Epithelial cell of proximal tubule (primary cell): Measurements from ENCODE around the gene NECTIN1. TPM values are rescaled to one million over a fixed set of nuclear protein-coding genes. Genes with fewer than 3 reads are reported as not detected.

Experiments
- DNase-seq: peaks from one replicate; pipeline ENCODE4 v3.0.0-alpha.2; 2011; ENCODE audit warnings: low read depth
- H3K4me3 ChIP-seq: 2 replicates; pipeline ENCODE4 v1.5.1; 2011; ENCODE audit warnings: low read depth, mild to moderate bottlenecking, low read length
- CTCF ChIP-seq: conservative IDR thresholded peaks from 2 replicates; pipeline ENCODE4 v1.5.1; 2012; ENCODE audit warnings: low read depth, mild to moderate bottlenecking, low read length
- total RNA-seq: library from RNA; depleted of rRNA; stranded (reverse); fragments of >200 nt; gene quantifications from 2 replicates; pipeline ENCODE4 v1.2.3, GENCODE V29; 2015

NECTIN1 gene
- total RNA-seq, 1 donor from 2014 or later = 4.7 TPM

DNA sequence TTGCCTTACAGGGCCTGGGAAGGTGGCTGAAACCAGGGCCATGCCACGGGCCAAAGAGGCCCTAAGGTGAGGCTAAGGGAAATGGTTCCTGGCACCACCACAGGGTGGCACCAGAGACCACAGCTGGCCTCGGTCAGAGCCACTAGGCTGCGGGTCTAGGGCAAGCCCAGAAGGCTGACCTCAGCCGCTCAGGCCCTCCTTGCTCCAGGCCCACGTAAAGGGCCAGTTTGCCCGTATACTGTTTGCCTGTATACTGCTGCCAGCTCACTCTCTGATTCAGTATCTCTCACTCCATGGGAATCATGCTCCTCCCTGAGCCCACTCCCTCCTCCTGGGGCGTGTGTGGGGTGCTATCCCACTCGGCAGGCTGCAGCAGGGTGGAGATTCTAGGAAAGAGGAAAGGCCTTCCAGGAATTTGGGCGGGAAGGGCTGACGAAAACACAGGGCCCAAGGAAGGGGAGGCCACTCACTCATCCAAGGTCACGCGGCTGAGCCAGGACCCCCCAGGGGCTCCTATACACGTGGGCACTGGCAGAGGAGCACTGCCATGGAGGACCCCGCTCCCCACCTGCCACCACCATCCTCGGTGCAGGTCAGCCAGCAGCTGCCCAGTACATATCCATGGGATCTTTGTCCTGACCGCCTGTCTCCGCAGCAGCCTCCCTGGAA is 62.4 kb downstream of the NECTIN1 start:
- no peak for DNase-seq
- peak; percentile 94 for TF ChIP-seq CTCF
- H3K4me3 ChIP-seq = no peak overlapping the region

DNA sequence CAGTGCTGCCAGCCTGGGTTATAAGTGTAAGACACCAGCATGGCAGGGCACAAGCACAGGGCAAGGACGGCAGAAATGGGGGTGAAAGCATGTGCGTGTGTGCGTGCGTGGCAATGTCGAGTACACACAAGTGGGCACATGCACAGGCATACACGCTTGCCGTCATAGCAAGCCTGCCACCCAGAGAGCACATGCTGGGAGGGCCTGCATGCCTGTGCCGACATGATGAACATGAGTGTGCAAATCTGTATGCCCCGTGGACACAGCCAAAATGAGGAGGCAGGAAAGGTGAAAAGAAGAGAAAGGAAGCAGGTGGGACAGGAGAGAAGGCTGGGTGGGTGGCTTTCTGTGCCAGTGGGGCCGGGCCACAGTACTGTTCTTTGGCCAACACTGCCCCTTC is 62.9 kb downstream of the NECTIN1 start:
- TF ChIP-seq CTCF = no peak
- DNase-seq = no peak
- no peak overlapping the region for H3K4me3 ChIP-seq

DNA sequence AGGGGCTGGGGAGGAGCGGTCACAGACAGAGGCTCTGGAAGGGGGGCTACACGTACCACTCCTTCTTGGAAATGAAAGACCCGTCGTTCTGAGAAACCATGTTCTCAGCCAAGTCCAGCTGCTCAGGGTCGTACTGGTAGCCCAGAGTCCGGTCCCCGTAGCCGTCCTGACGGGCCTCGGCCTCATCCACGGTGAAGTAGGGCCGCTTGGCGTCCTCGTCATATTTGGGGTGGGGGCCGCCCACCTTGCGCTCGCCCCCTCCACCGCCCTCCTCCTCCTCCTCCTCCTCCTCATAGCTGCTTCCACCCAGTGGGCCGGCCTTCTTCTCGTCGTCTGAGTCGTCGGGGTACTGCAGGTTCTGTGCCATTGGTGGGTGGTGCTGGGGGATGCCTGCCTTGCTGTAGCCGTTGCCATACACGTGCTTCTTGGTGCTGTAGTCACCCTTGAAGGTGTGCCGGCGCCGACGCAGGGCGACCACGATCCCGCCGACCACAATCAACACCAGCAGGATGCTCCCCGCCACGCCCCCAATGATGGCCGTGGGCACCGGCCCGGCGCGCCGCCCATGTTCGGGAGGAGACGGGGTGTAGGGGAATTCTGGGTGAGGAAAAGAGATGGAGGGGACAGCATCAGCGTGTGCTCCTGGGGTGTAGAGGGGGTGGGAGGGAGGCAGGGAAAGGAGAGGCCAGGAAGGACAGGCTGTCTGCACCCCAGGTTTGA is 64.1 kb downstream of the NECTIN1 start:
- no peak for DNase-seq
- no peak for TF ChIP-seq CTCF
- H3K4me3 ChIP-seq = no peak overlapping the region

- H3K4me3 ChIP-seq = no peak overlapping the region
- TF ChIP-seq CTCF = no peak
- no peak for DNase-seq
Observed at GRCh38 chr11:119664063-119664572, 64.9 kb downstream of the NECTIN1 start.

DNA sequence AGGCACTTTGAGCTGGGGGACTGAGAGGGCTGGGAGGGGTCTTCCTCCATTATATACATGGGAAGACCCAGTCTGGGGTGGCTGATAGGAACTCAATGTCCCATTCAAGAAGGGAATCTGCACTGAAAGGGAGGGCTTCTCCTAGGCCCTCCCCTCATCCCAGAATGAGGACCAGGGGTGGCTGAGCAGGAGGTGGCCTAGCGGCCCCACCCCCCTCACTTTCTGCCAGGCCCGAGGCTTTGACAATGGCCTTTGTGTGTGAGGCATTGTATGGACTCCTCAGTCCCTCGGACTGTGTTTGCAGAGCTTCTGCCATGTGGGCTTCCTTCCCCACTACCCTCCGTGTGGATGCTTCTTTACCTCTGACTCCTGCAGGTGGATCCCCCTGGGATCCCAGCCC is 65.7 kb downstream of the NECTIN1 start:
- DNase-seq = no peak
- TF ChIP-seq CTCF = no peak
- H3K4me3 ChIP-seq = no peak overlapping the region

GRCh38 chr11:119661226-119661625 is 67.8 kb downstream of the NECTIN1 start:
- DNase-seq = no peak
- no peak overlapping the region for H3K4me3 ChIP-seq
- no peak for TF ChIP-seq CTCF
